ENCODE results near the gene KRTAP9-9.

GRCh38 chr17:41267711-41268110 lies 12.5 kb downstream of the KRTAP9-9 start:
- TF ChIP-seq TAF1 (IDR thresholded peaks at IDR 0.05; ENCODE audit: borderline replicate concordance, low read depth, low read length) (no peak), POLR2A (IDR thresholded peaks at IDR 0.05; ENCODE audit: low read depth, low read length) (no peak)

All from GM12892 (cell line).